ENCODE data around the gene RNF26. TPM values are rescaled to one million over a fixed set of nuclear protein-coding genes. Genes with fewer than 3 reads are reported as not detected.

The RNF26 gene
- total and polyA plus RNA-seq, 2 of the 13 experiments (the other 11 are each of a cell fraction or from before 2014, with no cell fraction given): 11.9 to 26.3 TPM

DNA sequence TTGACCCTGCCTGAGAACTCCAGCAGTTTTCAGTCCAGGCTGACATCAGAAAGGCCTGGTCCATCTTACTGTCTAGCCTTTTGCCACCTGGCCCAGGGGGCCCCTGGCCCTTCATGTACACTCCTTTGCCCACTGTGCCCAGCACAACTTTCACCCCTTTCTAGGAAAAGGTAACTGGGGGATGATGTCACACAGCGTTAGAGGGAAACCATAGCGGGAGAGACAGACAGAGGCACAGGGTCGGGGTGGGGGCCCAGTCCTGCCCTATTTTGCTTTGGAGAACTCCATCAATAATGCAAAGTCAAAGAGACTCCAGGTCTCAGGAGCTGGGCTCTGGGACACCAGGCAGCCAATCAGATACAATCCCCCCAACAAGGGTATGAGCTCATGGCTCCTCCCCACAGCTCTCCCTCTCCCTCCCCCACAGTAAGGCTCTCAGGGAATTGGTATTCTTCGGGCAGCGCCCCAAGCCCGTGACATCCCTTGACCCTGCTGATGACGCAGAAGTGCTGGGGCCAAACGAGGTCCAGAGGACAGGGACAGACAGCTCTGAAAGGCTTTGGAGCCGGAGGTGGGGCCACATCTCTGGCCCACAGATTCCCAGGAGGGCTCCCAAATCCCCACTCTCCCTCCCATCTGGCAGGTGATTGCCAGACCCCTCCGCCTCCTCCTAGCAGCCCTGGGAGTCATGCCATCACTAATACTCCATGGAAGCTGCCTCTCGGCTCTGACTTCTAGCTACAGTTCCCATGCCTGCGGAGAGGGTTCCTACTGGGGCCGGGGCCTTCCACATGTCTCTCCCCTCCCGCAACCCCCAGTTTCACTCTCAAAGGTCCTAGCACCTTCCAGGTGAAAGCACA is 41.2 kb downstream of the RNF26 start (continued):
- TF ChIP-seq, protein P1, sequence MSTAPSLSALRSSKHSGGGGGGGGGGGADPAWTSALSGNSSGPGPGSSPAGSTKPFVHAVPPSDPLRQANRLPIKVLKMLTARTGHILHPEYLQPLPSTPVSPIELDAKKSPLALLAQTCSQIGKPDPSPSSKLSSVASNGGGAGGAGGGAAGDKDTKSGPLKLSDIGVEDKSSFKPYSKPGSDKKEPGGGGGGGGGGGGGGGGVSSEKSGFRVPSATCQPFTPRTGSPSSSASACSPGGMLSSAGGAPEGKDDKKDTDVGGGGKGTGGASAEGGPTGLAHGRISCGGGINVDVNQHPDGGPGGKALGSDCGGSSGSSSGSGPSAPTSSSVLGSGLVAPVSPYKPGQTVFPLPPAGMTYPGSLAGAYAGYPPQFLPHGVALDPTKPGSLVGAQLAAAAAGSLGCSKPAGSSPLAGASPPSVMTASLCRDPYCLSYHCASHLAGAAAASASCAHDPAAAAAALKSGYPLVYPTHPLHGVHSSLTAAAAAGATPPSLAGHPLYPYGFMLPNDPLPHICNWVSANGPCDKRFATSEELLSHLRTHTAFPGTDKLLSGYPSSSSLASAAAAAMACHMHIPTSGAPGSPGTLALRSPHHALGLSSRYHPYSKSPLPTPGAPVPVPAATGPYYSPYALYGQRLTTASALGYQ (CRISPR knock-in tag; IDR thresholded peaks at IDR 0.05): no peak
- 0 out of 2 replicates have a peak, but pooled peaks have one; percentile 22 for TF ChIP-seq NFYC (CRISPR knock-in tag; IDR thresholded peaks at IDR 0.05)

DNA sequence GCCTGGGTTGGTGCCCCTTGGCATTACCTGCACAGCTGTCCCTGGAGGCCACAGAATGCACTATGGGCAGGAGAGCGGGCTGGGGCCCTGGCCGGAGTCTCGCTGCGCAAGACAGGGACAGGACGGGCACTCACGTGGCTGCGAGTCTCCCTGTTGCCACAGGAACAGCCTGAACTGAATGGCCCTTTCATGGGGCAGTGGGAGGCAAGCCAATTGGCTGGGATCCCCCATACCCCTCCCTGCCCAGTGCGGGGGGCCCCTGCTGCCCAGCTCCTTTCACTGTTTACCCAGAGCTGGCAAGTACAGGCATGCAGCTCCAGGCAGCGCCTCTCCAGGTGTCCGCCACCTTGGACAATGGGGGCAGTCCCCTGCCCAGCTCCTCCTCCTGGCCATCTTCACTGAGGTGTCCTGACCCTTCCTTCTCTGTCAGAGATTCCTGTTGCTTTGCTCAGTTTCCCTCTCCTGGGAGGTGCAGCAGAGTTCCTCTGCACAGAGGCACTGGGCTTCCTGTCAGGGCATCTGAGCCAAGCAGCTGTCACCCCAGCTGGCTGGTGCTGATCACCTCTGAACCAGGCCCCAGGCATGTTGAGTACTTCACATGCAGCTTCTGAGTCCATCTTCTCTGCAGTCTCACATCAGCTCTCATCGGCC is 42.0 kb downstream of the RNF26 start:
- no peaks in the 10 kb centered on the region for H3K36me3 ChIP-seq (replicated peaks in 1 of 2; ENCODE audit: control insufficient read depth in 1 of 2, insufficient read depth in 2 of 2, low read length in 2 of 2)
- ChIA-PET POLR2A (interaction anchor here (0.8 to 4.4 kb wide), 17 partner anchors 8 to 804 kb away, joined by 3 to 22 read pairs (median 5); partner anchors contain the start of genes ARCN1, C1QTNF5, CBL and HMBS), CTCF (ENCODE audit: low intra/inter-chr PET ratio, low total read pairs) (interaction anchor here (1.3 kb wide), 1 partner anchor 36 kb away, joined by 3 read pairs; no protein-coding TSS in a partner anchor)
- peak; percentile 88 for DNase-seq (ENCODE audit: low spot score)
- no peak overlapping the region for H2AFZ ChIP-seq (ENCODE audit: low read length)
- FAIRE-seq: peak; percentile 76
- H3K79me2 ChIP-seq (ENCODE audit: insufficient read depth, low read length): peaks cover 29% of the 10 kb centered on the region
- H4K20me1 ChIP-seq (ENCODE audit: insufficient read depth, low read length): no peaks in the 10 kb centered on the region
- ATAC-seq: peak; percentile 59
- H3K4me2 ChIP-seq (ENCODE audit: low read depth, low read length): peak overlapping the region; percentile 83
- peaks cover 95% of the 10 kb centered on the region for H3K4me1 ChIP-seq (ENCODE audit: insufficient read depth, low read length)
- H3K27ac ChIP-seq (ENCODE audit: extremely low read length, insufficient read depth, low read length): peak overlapping the region; percentile 68
- H3K4me3 ChIP-seq (replicated peaks in 1 of 3; ENCODE audit: insufficient read depth in 1 of 3, low read depth in 2 of 3, low read length in 3 of 3): peak overlapping the region; percentile 30 to 65 (median 32); a peak in 4 of 6 replicates
- intact Hi-C loops (cut with micrococcal nuclease; ENCODE audit: unreplicated experiment) (no loop called here), in situ Hi-C loops (cut with HindIII; ENCODE audit: extremely low pct_ligation_motif_present, low pct_unique_long_range_greater_than_20kb) (loop anchor here (5.0 kb wide), 1 partner anchor 96 kb away; no protein-coding TSS in a partner anchor)
- peak overlapping the region; percentile 64 for H3K9ac ChIP-seq (ENCODE audit: insufficient read depth, low read depth, low read length)
- H3K27me3 ChIP-seq (ENCODE audit: control insufficient read depth in 1 of 2, insufficient read depth in 2 of 2, low read length in 2 of 2): no peaks in the 10 kb centered on the region; a peak in 1 of 5 replicates
- BruUV-seq (replicated peaks): TSS peak; percentile 68
- 25% methylated on average over 10 of the region's 11 CpGs for WGBS (ENCODE audit: low lambda C conversion rate)
- H3K9me3 ChIP-seq (ENCODE audit: low read length): no peaks in the 10 kb centered on the region
- TF ChIP-seq, protein P2, sequence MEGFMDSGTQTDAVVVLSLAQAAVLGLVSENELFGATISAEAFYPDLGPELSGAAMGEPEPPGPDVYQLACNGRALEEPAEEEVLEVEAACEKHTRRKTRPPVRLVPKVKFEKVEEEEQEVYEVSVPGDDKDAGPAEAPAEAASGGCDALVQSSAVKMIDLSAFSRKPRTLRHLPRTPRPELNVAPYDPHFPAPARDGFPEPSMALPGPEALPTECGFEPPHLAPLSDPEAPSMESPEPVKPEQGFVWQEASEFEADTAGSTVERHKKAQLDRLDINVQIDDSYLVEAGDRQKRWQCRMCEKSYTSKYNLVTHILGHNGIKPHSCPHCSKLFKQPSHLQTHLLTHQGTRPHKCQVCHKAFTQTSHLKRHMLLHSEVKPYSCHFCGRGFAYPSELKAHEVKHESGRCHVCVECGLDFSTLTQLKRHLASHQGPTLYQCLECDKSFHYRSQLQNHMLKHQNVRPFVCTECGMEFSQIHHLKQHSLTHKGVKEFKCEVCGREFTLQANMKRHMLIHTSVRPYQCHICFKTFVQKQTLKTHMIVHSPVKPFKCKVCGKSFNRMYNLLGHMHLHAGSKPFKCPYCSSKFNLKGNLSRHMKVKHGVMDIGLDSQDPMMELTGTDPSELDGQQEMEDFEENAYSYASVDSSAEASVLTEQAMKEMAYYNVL (CRISPR knock-in tag; IDR thresholded peaks at IDR 0.05; ENCODE audit: borderline replicate concordance): no peak
- TF ChIP-seq ZMYM4 (CRISPR knock-in tag; IDR thresholded peaks at IDR 0.05) (peak; percentile 56; the same call in 1 of the 2 replicates), ZNF605 (CRISPR knock-in tag; IDR thresholded peaks at IDR 0.05) (no peak), ASH2L (IDR thresholded peaks at IDR 0.05; ENCODE audit: insufficient read length, low read depth, low read length) (no peak), MAZ (IDR thresholded peaks at IDR 0.05; ENCODE audit: borderline replicate concordance, low read depth, low read length) (no peak), MAZ (CRISPR knock-in tag; IDR thresholded peaks at IDR 0.05; ENCODE audit: low read depth) (peak; percentile 58; the same call in 1 of the 2 replicates), ARID2 (CRISPR knock-in tag; IDR thresholded peaks at IDR 0.05; ENCODE audit: borderline replicate concordance) (no peak), IRF2 (CRISPR knock-in tag; IDR thresholded peaks at IDR 0.05) (peak; percentile 27; the same call in 1 of the 2 replicates), ZNF337 (CRISPR knock-in tag; IDR thresholded peaks at IDR 0.05; ENCODE audit: borderline replicate concordance, low read depth) (no peak), EZH2 (conservative IDR thresholded peaks at IDR 0.05; ENCODE audit: low read depth, low read length) (no peak), TBL1XR1 (IDR thresholded peaks at IDR 0.05; ENCODE audit: borderline replicate concordance, low read length, partially characterized antibody) (no peak), XRCC5 (optimal IDR thresholded peaks at IDR 0.05; ENCODE audit: low read length) (peak; percentile 80), CHCHD3 (CRISPR knock-in tag; IDR thresholded peaks at IDR 0.05) (no peak), ZNF33B (CRISPR knock-in tag; IDR thresholded peaks at IDR 0.05) (no peak), ZNF3 (CRISPR knock-in tag; IDR thresholded peaks at IDR 0.05) (no peak), CCDC6 (CRISPR knock-in tag; IDR thresholded peaks at IDR 0.05) (no peak)
